ENCODE data around the gene CIDEB. TPM values are rescaled to one million over a fixed set of nuclear protein-coding genes. Genes with fewer than 3 reads are reported as not detected.

CIDEB gene
- total RNA-seq, 4 donors from 2014 or later, result 6.7 to 168 (median 23.6) TPM

- TF ChIP-seq POLR2AphosphoS5 (IDR thresholded peaks at IDR 0.05) (no peak), EP300 (IDR thresholded peaks at IDR 0.05; ENCODE audit: low read depth) (no peak), POLR2A (IDR thresholded peaks at IDR 0.05) (no peak), CTCF (IDR thresholded peaks at IDR 0.05) (no peak)
- no peak overlapping the region for H3K27ac ChIP-seq
- H3K9me3 ChIP-seq, result no peaks in the 10 kb centered on the region
- no peak for DNase-seq
- in situ Hi-C loops (cut with MboI; ENCODE audit: low pct_ligation_motif_present in 1 of 4, low pct_unique_long_range_greater_than_20kb in 1 of 4, low sequenced_read_pairs in 3 of 4) (no loop called here), intact Hi-C loops (cut with DNase I; ENCODE audit: low total_unique reads) (no loop called here)
- no peaks in the 10 kb centered on the region for H3K4me1 ChIP-seq
- peaks cover 0 to 25% (median 10%) of the 10 kb centered on the region in 4 donors for H3K36me3 ChIP-seq
- H3K27me3 ChIP-seq, result no peaks in the 10 kb centered on the region
- no peak overlapping the region for H3K4me3 ChIP-seq
- WGBS, 2 donors (ENCODE audit: low coverage in 1 of 2), result 95 to 100% methylated on average over 2 to 5 of the region's 5 CpGs
Measured at GRCh38 chr14:24286996-24287395, 20.8 kb downstream of the CIDEB start.

GRCh38 chr14:24285351-24285750 is 22.4 kb downstream of the CIDEB start:
- in situ Hi-C loops (cut with MboI; ENCODE audit: low pct_ligation_motif_present in 1 of 4, low pct_unique_long_range_greater_than_20kb in 1 of 4, low sequenced_read_pairs in 3 of 4), result no loop called here
- H3K9me3 ChIP-seq, result no peaks in the 10 kb centered on the region
- 83 to 86% methylated on average over 2 to 4 of the region's 4 CpGs for WGBS, 2 donors (ENCODE audit: low coverage in 1 of 2)
- H3K36me3 ChIP-seq, result peaks cover 0 to 8% (median 4%) of the 10 kb centered on the region in 4 donors
- no peak overlapping the region for H3K4me3 ChIP-seq
- DNase-seq, result no peak
- TF ChIP-seq POLR2A (IDR thresholded peaks at IDR 0.05) (no peak), CTCF (IDR thresholded peaks at IDR 0.05) (no peak), POLR2AphosphoS5 (IDR thresholded peaks at IDR 0.05) (no peak), EP300 (IDR thresholded peaks at IDR 0.05; ENCODE audit: low read depth) (no peak)
- H3K27me3 ChIP-seq, result no peaks in the 10 kb centered on the region
- no peaks in the 10 kb centered on the region for H3K4me1 ChIP-seq
- H3K27ac ChIP-seq, result no peak overlapping the region
- intact Hi-C loops (cut with DNase I; ENCODE audit: low total_unique reads), result no loop called here

GRCh38 chr14:24284501-24285035 is 23.2 kb downstream of the CIDEB start:
- H3K4me3 ChIP-seq, result no peak overlapping the region
- intact Hi-C loops (cut with DNase I; ENCODE audit: low total_unique reads) (no loop called here), in situ Hi-C loops (cut with MboI; ENCODE audit: low pct_ligation_motif_present in 1 of 4, low pct_unique_long_range_greater_than_20kb in 1 of 4, low sequenced_read_pairs in 3 of 4) (no loop called here)
- TF ChIP-seq POLR2A (IDR thresholded peaks at IDR 0.05) (no peak), CTCF (IDR thresholded peaks at IDR 0.05) (no peak), POLR2AphosphoS5 (IDR thresholded peaks at IDR 0.05) (no peak), EP300 (IDR thresholded peaks at IDR 0.05; ENCODE audit: low read depth) (no peak)
- H3K9me3 ChIP-seq, result no peaks in the 10 kb centered on the region
- peaks cover 0 to 2% (median 0%) of the 10 kb centered on the region in 4 donors for H3K36me3 ChIP-seq
- H3K4me1 ChIP-seq, result no peaks in the 10 kb centered on the region
- no peaks in the 10 kb centered on the region for H3K27me3 ChIP-seq
- no peak overlapping the region for H3K27ac ChIP-seq
- no peak for DNase-seq
- WGBS, 2 donors (ENCODE audit: low coverage in 1 of 2), result 83 to 100% methylated on average over 1 to 11 of the region's 11 CpGs

- Histone ChIP-seq H3K27me3 (no peaks in the 10 kb centered on the region), H3K9me3 (no peaks in the 10 kb centered on the region), H3K4me3 (no peak overlapping the region), H3K4me1 (no peaks in the 10 kb centered on the region), H3K27ac (no peak overlapping the region), H3K36me3 (no peaks in the 10 kb centered on the region)
- in situ Hi-C loops (cut with MboI; ENCODE audit: low pct_ligation_motif_present in 1 of 4, low pct_unique_long_range_greater_than_20kb in 1 of 4, low sequenced_read_pairs in 3 of 4), result no loop called here
- intact Hi-C loops (cut with DNase I; ENCODE audit: low total_unique reads), result no loop called here
- 91% methylated on average over 5 of the region's 5 CpGs; no CpG with 5 or more reads in 1 of the 2 donors for WGBS, 2 donors (ENCODE audit: low coverage in 1 of 2)
- TF ChIP-seq EP300 (IDR thresholded peaks at IDR 0.05; ENCODE audit: low read depth), result no peak
- TF ChIP-seq POLR2AphosphoS5 (IDR thresholded peaks at IDR 0.05), result no peak
- no peak for TF ChIP-seq CTCF (IDR thresholded peaks at IDR 0.05)
- no peak for TF ChIP-seq POLR2A (IDR thresholded peaks at IDR 0.05)
- no peak for DNase-seq
Measured at GRCh38 chr14:24283796-24284460, 23.8 kb downstream of the CIDEB start.
